ENCODE data around the gene ERICH6B. TPM values are rescaled to one million over a fixed set of nuclear protein-coding genes. Genes with fewer than 3 reads are reported as not detected.

The ERICH6B gene
- total and polyA plus RNA-seq, 12 donors: not detected

- WGBS, 2 donors: 87 to 91% methylated on average over 4 of the region's 4 CpGs
- H3K27ac ChIP-seq: no peak overlapping the region
Observed at GRCh38 chr13:45603338-45603737, 12.2 kb downstream of the ERICH6B start.

GRCh38 chr13:45602183-45603170 lies 13.1 kb downstream of the ERICH6B start:
- no peak overlapping the region for H3K4me3 ChIP-seq
- H3K9me3 ChIP-seq: no peaks in the 10 kb centered on the region
- no peak for TF ChIP-seq CTCF (IDR thresholded peaks at IDR 0.05)
- no peaks in the 10 kb centered on the region for H3K36me3 ChIP-seq
- H3K27me3 ChIP-seq: peaks cover 0 to 38% (median 7%) of the 10 kb centered on the region in 7 donors
- WGBS, 2 donors: 38 to 46% methylated on average over 4 of the region's 4 CpGs
- H3K4me1 ChIP-seq: no peaks in the 10 kb centered on the region
- DNase-seq: no peak
- H3K27ac ChIP-seq: no peak overlapping the region
- intact Hi-C loops (cut with DNase I): no loop called here
- no peak for ATAC-seq

More at GRCh38 chr13:45603338-45603737, 12.2 kb downstream of the ERICH6B start:
- H3K27me3 ChIP-seq: peaks cover 0 to 30% (median 9%) of the 10 kb centered on the region in 7 donors
- no peak for ATAC-seq
- no peaks in the 10 kb centered on the region for H3K4me1 ChIP-seq
- TF ChIP-seq CTCF (IDR thresholded peaks at IDR 0.05): no peak
- H3K9me3 ChIP-seq: no peaks in the 10 kb centered on the region
- DNase-seq: no peak
- intact Hi-C loops (cut with DNase I): no loop called here
- H3K4me3 ChIP-seq: no peak overlapping the region
- no peaks in the 10 kb centered on the region for H3K36me3 ChIP-seq

GRCh38 chr13:45601680-45602079 lies 13.9 kb downstream of the ERICH6B start:
- no peaks in the 10 kb centered on the region for H3K36me3 ChIP-seq
- no peaks in the 10 kb centered on the region for H3K9me3 ChIP-seq
- H3K27me3 ChIP-seq: peaks cover 0 to 36% (median 7%) of the 10 kb centered on the region in 7 donors
- H3K4me3 ChIP-seq: no peak overlapping the region
- ATAC-seq (no peak), DNase-seq (no peak)
- intact Hi-C loops (cut with DNase I): no loop called here
- TF ChIP-seq CTCF (IDR thresholded peaks at IDR 0.05): no peak
- no peak overlapping the region for H3K27ac ChIP-seq
- 69 to 79% methylated on average over 2 of the region's 2 CpGs for whole genome bisulfite sequencing, 2 donors
- H3K4me1 ChIP-seq: no peaks in the 10 kb centered on the region

- 77 to 78% methylated on average over 4 of the region's 4 CpGs for WGBS, 2 donors
- Histone ChIP-seq H3K4me3 (no peak overlapping the region), H3K36me3 (no peaks in the 10 kb centered on the region), H3K27ac (no peak overlapping the region), H3K27me3 (peaks cover 0 to 27% (median 7%) of the 10 kb centered on the region in 7 donors), H3K4me1 (no peaks in the 10 kb centered on the region), H3K9me3 (no peaks in the 10 kb centered on the region)
- ATAC-seq (no peak), DNase-seq (no peak)
- no peak for TF ChIP-seq CTCF (IDR thresholded peaks at IDR 0.05)
- intact Hi-C loops (cut with DNase I): no loop called here
Observed at GRCh38 chr13:45598597-45598996, 16.9 kb downstream of the ERICH6B start.

Data from heart right ventricle (tissue), 16 donors.